PFSK-1 (cell line): ENCODE measurements around the gene C1orf87.

Experiments
- POLR2AphosphoS5 ChIP-seq: IDR thresholded peaks from 2 replicates; pipeline ENCODE4 v1.6.1; 2012; ENCODE audit warnings: low read depth, mild to moderate bottlenecking, control low read depth, low read length, moderate library complexity
- REST ChIP-seq, 2 experiments: IDR thresholded peaks; 2 replicates each; pipeline versions ENCODE4 v1.6.1 to v1.8.0; 2011 to 2012; ENCODE audit warnings: low read depth in 2 of 2, low read length in 2 of 2, control low read depth in 1 of 2, inconsistent platforms in 1 of 2, mild to moderate bottlenecking in 1 of 2, moderate library complexity in 1 of 2; ENCODE audit not compliant: insufficient read depth in 1 of 2
- TAF1 ChIP-seq: IDR thresholded peaks from 2 replicates; pipeline ENCODE4 v1.6.1; 2012; ENCODE audit warnings: low read length, control low read depth, borderline replicate concordance; ENCODE audit not compliant: insufficient read depth

DNA sequence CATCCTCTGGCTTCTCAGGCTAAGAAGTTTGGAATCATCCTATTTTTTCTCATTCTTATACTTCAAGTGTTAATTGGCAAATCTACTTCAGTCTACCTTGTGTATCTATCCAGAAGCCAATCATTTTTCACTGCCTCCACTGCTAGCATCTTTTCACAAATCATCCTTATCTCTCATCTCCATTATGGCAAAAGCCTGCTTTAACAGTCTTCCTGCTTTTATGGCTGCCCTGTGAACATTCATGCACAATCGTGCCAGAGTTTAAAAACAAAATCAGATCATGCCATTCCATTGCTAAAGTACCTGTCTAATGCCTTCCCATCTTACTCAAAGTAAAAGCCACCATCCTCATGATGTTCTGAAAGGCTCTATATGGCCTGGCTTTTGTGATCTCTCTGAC is 127.8 kb downstream of the C1orf87 start:
- TF ChIP-seq POLR2AphosphoS5 (no peak), TAF1 (no peak), REST (IDR thresholded peaks at IDR 0.05; ENCODE audit: insufficient read depth in 1 of 2, low read depth in 2 of 2, low read length in 2 of 2) (no peak)
